ENCODE results near the gene CACNA2D1.

GRCh38 chr7:82153776-82154175, 289.8 kb downstream of the CACNA2D1 start:
- TF ChIP-seq, protein P1, sequence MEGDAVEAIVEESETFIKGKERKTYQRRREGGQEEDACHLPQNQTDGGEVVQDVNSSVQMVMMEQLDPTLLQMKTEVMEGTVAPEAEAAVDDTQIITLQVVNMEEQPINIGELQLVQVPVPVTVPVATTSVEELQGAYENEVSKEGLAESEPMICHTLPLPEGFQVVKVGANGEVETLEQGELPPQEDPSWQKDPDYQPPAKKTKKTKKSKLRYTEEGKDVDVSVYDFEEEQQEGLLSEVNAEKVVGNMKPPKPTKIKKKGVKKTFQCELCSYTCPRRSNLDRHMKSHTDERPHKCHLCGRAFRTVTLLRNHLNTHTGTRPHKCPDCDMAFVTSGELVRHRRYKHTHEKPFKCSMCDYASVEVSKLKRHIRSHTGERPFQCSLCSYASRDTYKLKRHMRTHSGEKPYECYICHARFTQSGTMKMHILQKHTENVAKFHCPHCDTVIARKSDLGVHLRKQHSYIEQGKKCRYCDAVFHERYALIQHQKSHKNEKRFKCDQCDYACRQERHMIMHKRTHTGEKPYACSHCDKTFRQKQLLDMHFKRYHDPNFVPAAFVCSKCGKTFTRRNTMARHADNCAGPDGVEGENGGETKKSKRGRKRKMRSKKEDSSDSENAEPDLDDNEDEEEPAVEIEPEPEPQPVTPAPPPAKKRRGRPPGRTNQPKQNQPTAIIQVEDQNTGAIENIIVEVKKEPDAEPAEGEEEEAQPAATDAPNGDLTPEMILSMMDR (IDR thresholded peaks at IDR 0.05), result no peak
- TF ChIP-seq EZH2phosphoT487 (IDR thresholded peaks at IDR 0.05) (no peak), EZH2 (IDR thresholded peaks at IDR 0.05) (no peak)

Measured in neural progenitor cell (in vitro differentiated cells).